Measurements from ENCODE around the gene PPP2R2B. TPM values are rescaled to one million over a fixed set of nuclear protein-coding genes. Genes with fewer than 3 reads are reported as not detected.

The PPP2R2B gene
- total and polyA plus RNA-seq, 11 donors = 0.03 to 2.9 (median 0.30) TPM; not detected in 1

DNA sequence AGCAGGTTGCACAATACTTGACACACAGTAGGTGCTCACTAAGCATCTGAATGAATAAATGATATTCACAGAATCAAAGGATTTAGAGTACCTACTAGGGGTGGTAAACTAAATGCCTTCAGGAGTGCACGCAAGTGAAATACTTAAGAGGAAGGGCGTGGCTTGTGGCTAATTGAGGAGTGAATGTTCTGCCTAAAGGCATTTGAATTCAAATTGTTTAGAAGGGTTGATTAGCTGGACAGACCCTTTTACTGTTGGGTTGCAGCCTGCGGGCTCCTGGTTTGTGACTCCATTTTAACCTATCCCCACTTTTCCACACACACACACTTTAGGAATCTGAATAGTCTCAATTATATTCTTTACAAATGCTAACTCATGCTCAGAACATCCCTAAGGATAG is 63.1 kb downstream of the PPP2R2B start:
- Histone ChIP-seq H3K4me3 (no peak overlapping the region), H3K27me3 (no peaks in the 10 kb centered on the region), H3K4me1 (no peaks in the 10 kb centered on the region), H3K9me3 (no peaks in the 10 kb centered on the region), H3K27ac (no peak overlapping the region), H3K36me3 (no peaks in the 10 kb centered on the region)
- DNase-seq (no peak), ATAC-seq (no peak)
- WGBS, 4 donors = 77 to 91% (median 85%) methylated on average over 3 of the region's 3 CpGs
- TF ChIP-seq POLR2A (IDR thresholded peaks at IDR 0.05) = no peak
- TF ChIP-seq, protein P1, sequence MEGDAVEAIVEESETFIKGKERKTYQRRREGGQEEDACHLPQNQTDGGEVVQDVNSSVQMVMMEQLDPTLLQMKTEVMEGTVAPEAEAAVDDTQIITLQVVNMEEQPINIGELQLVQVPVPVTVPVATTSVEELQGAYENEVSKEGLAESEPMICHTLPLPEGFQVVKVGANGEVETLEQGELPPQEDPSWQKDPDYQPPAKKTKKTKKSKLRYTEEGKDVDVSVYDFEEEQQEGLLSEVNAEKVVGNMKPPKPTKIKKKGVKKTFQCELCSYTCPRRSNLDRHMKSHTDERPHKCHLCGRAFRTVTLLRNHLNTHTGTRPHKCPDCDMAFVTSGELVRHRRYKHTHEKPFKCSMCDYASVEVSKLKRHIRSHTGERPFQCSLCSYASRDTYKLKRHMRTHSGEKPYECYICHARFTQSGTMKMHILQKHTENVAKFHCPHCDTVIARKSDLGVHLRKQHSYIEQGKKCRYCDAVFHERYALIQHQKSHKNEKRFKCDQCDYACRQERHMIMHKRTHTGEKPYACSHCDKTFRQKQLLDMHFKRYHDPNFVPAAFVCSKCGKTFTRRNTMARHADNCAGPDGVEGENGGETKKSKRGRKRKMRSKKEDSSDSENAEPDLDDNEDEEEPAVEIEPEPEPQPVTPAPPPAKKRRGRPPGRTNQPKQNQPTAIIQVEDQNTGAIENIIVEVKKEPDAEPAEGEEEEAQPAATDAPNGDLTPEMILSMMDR (IDR thresholded peaks at IDR 0.05) = no peak
- intact Hi-C loops (cut with DNase I) = no loop called here

DNA sequence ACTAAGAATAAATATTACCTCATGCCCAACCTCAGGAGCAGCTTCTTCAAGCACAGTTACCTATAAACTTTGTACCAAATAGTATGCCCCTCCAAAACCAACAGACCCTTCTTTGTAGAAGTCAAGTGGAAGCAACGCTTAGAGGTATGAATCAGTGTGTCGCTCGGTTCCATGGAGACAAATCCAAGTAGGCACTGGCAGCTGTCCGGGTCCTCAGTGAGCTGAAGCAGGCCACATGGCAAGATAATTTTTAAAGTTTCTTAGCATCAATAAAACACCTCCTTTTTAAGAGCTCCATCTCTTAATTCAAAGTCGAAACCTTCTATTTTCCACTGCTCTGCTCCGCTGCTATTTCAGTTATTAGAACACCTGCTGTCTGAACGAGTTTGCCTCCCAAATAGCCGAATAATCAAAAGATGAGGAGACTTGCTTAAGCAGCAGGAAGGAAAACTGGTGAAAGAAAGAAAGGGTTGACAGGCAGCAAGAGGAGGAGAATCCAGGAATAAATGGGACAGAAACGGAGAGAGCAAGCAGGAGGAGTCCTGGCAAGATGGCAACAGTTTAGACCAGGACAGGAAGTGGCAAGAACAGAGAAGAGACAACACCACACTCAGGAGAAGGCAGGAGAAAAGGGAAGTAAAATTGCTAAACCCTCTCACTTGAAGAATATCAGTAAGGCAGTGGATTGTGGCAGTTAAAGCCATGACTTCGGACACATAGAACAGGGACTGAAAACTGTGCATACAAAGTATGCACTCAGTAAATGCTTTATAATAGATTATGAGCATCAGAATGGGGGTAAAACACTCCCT is 65.0 kb downstream of the PPP2R2B start:
- Histone ChIP-seq H3K36me3 (no peaks in the 10 kb centered on the region), H3K27ac (no peak overlapping the region), H3K9me3 (no peaks in the 10 kb centered on the region), H3K4me3 (no peak overlapping the region), H3K27me3 (no peaks in the 10 kb centered on the region), H3K4me1 (no peaks in the 10 kb centered on the region)
- no peak for DNase-seq
- no peak for TF ChIP-seq POLR2A (IDR thresholded peaks at IDR 0.05)
- TF ChIP-seq, protein P1 (IDR thresholded peaks at IDR 0.05) = no peak
- ATAC-seq = peak in 1 of 4 donors; percentile 50
- 77 to 82% (median 80%) methylated on average over 10 of the region's 10 CpGs for WGBS, 4 donors
- intact Hi-C loops (cut with DNase I) = no loop called here

DNA sequence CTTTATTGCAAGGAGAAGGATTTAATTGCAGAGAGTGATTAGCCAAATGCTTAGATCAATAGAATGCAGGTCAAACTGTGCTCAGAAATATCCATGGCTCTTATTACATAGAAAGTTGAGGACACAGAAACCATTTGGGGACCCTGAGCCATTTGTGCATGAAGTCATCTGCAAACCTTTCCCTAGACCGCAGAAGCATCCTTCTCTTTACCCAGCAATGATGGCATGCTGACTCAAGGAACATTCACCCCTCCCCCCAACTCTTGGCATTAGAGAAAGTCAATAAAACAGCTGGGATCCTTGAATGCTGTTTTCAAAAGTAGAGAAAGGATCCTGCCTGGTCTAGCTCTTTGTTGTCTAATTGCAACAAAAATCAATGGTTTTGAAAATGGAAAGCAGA is 73.5 kb downstream of the PPP2R2B start:
- intact Hi-C loops (cut with DNase I) = no loop called here
- no peak for ATAC-seq
- Histone ChIP-seq H3K4me1 (no peaks in the 10 kb centered on the region), H3K27me3 (peaks cover 0 to 5% (median 0%) of the 10 kb centered on the region in 9 donors), H3K36me3 (no peaks in the 10 kb centered on the region), H3K9me3 (no peaks in the 10 kb centered on the region), H3K4me3 (no peak overlapping the region), H3K27ac (no peak overlapping the region)
- TF ChIP-seq POLR2A (IDR thresholded peaks at IDR 0.05) = no peak
- TF ChIP-seq, protein P1 (IDR thresholded peaks at IDR 0.05) = no peak
- DNase-seq = no peak
- WGBS, 4 donors = 59 to 76% (median 68%) methylated on average over 1 of the region's 1 CpG

DNA sequence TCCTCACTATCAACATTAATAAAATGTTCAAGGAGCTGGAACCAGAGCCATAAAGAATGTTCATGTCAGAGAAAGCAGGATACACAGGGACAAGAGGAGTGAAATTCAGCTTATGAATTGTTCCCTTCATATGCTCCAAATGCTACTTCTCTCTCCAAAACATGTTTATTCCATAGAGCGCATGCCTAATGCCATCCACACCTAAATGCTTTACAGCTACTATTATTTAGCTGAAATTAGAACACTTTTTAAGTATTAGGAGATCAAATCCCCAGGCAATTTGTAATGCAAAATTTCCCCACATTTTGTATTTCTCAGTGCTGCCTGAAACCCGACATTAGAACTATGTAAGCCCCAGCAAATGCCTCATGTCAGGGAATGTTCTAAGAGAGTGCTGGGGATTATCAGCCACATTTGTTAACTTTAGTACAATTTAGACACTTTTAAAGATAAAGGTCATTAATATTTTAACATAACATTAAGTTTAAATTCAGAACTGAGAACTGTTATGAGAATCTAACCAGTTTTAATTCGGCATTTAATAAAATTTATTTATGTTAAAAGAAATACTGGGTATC is 75.5 kb downstream of the PPP2R2B start:
- no peak for ATAC-seq

More for the DNA sequence above, 75.5 kb downstream of the PPP2R2B start:
- WGBS, 4 donors = 79 to 84% (median 81%) methylated on average over 3 of the region's 3 CpGs
- Histone ChIP-seq H3K27me3 (peaks cover 0 to 5% (median 0%) of the 10 kb centered on the region in 9 donors), H3K36me3 (no peaks in the 10 kb centered on the region), H3K27ac (no peak overlapping the region), H3K9me3 (no peaks in the 10 kb centered on the region), H3K4me3 (no peak overlapping the region), H3K4me1 (peaks cover 0 to 2% (median 0%) of the 10 kb centered on the region in 12 donors)
- intact Hi-C loops (cut with DNase I) = no loop called here
- DNase-seq = no peak
- no peak for TF ChIP-seq POLR2A (IDR thresholded peaks at IDR 0.05)
- TF ChIP-seq, protein P1 (IDR thresholded peaks at IDR 0.05) = no peak

Measured in heart left ventricle (tissue), 16 donors.